GM19397 (cell line): ENCODE measurements around the gene NFE2L2.
"Not testable (repeated sequence)": the region's sequence is repeated elsewhere in the genome, so short reads cannot be mapped to it uniquely, and the experiment has no call there.

Source experiments
- ATAC-seq: cut with Tn5 transposase; IDR thresholded peaks from one replicate; pipeline ENCODE4 v1.9.1; 2021; ENCODE audit warnings: mild to moderate bottlenecking, moderate library complexity; ENCODE audit not compliant: unreplicated experiment

NFE2L2 gene

GRCh38 chr2:177258059-177258458 lies 6.5 kb downstream of the NFE2L2 start:
- ATAC-seq: no peak

- no peak for ATAC-seq
Measured at GRCh38 chr2:177257471-177257870, 7.1 kb downstream of the NFE2L2 start.

- ATAC-seq: no peak
Measured at GRCh38 chr2:177256695-177257094, 7.8 kb downstream of the NFE2L2 start.

GRCh38 chr2:177256026-177256425 lies 8.5 kb downstream of the NFE2L2 start:
- ATAC-seq: no peak

- ATAC-seq: no peak
Measured at GRCh38 chr2:177255227-177255601, 9.3 kb downstream of the NFE2L2 start.

- ATAC-seq: no peak
Measured at GRCh38 chr2:177254433-177255226, 9.9 kb downstream of the NFE2L2 start.

- ATAC-seq: no peak
Measured at GRCh38 chr2:177253704-177254103, 10.8 kb downstream of the NFE2L2 start.

- no peak for ATAC-seq
Measured at GRCh38 chr2:177252808-177253531, 11.6 kb downstream of the NFE2L2 start.

GRCh38 chr2:177251165-177251542 lies 13.4 kb downstream of the NFE2L2 start:
- ATAC-seq: no peak

GRCh38 chr2:177250461-177250860 lies 14.1 kb downstream of the NFE2L2 start:
- ATAC-seq: no peak

- ATAC-seq: no peak
Measured at GRCh38 chr2:177249038-177249437, 15.5 kb downstream of the NFE2L2 start.

- no peak for ATAC-seq
Measured at GRCh38 chr2:177247693-177248262, 16.7 kb downstream of the NFE2L2 start.

- not testable (repeated sequence) for ATAC-seq
Measured at GRCh38 chr2:177246523-177247030, 17.9 kb downstream of the NFE2L2 start.

GRCh38 chr2:177246000-177246399 lies 18.5 kb downstream of the NFE2L2 start:
- ATAC-seq: no peak

GRCh38 chr2:177245010-177245422 lies 19.5 kb downstream of the NFE2L2 start:
- ATAC-seq: no peak

GRCh38 chr2:177244244-177244771 lies 20.2 kb downstream of the NFE2L2 start:
- no peak for ATAC-seq

GRCh38 chr2:177243476-177243875 lies 21.1 kb downstream of the NFE2L2 start:
- no peak for ATAC-seq

- ATAC-seq: no peak
Measured at GRCh38 chr2:177243073-177243472, 21.5 kb downstream of the NFE2L2 start.

- ATAC-seq: no peak
Measured at GRCh38 chr2:177242121-177242987, 22.2 kb downstream of the NFE2L2 start.

- ATAC-seq: no peak
Measured at GRCh38 chr2:177241711-177242120, 22.8 kb downstream of the NFE2L2 start.
